ENCODE results near the gene SAA4.

Gene SAA4

GRCh38 chr11:18233912-18234311, 2.7 kb downstream of the SAA4 start:
- H3K4me1 ChIP-seq = no peaks in the 10 kb centered on the region

GRCh38 chr11:18230859-18231258, 5.7 kb downstream of the SAA4 start:
- no peaks in the 10 kb centered on the region for H3K36me3 ChIP-seq (ENCODE audit: control insufficient read depth, insufficient read depth, low read length)
- H3K27ac ChIP-seq = no peak overlapping the region
- TF ChIP-seq CTCF (IDR thresholded peaks at IDR 0.05) = no peak
- no peak overlapping the region for H3K4me2 ChIP-seq (ENCODE audit: low read length)
- H2AFZ ChIP-seq = no peak overlapping the region
- no peaks in the 10 kb centered on the region for H3K9me3 ChIP-seq (ENCODE audit: control insufficient read depth, low read length)
- no peaks in the 10 kb centered on the region for H3K4me1 ChIP-seq
- no peaks in the 10 kb centered on the region for H3K79me2 ChIP-seq
- H3K4me3 ChIP-seq (ENCODE audit: low read depth, low read length) = no peak overlapping the region
- no peaks in the 10 kb centered on the region for H3K27me3 ChIP-seq (ENCODE audit: control insufficient read depth, insufficient read depth, low read length)
- H3K9ac ChIP-seq = no peak overlapping the region

More at GRCh38 chr11:18233912-18234311, 2.7 kb downstream of the SAA4 start:
- no peaks in the 10 kb centered on the region for H3K9me3 ChIP-seq (ENCODE audit: control insufficient read depth, low read length)
- H3K36me3 ChIP-seq (ENCODE audit: control insufficient read depth, insufficient read depth, low read length) = no peaks in the 10 kb centered on the region
- H3K27ac ChIP-seq = no peak overlapping the region
- no peak overlapping the region for H3K9ac ChIP-seq
- no peaks in the 10 kb centered on the region for H3K79me2 ChIP-seq
- no peak overlapping the region for H3K4me2 ChIP-seq (ENCODE audit: low read length)
- TF ChIP-seq CTCF (IDR thresholded peaks at IDR 0.05) = no peak
- no peak overlapping the region for H2AFZ ChIP-seq
- no peaks in the 10 kb centered on the region for H3K27me3 ChIP-seq (ENCODE audit: control insufficient read depth, insufficient read depth, low read length)
- no peak overlapping the region for H3K4me3 ChIP-seq (ENCODE audit: low read depth, low read length)

GRCh38 chr11:18229501-18229900, 7.1 kb downstream of the SAA4 start:
- no peaks in the 10 kb centered on the region for H3K4me1 ChIP-seq
- H2AFZ ChIP-seq = no peak overlapping the region
- TF ChIP-seq CTCF (IDR thresholded peaks at IDR 0.05) = no peak
- H3K36me3 ChIP-seq (ENCODE audit: control insufficient read depth, insufficient read depth, low read length) = no peaks in the 10 kb centered on the region
- H3K9me3 ChIP-seq (ENCODE audit: control insufficient read depth, low read length) = no peaks in the 10 kb centered on the region
- H3K9ac ChIP-seq = no peak overlapping the region
- H3K4me2 ChIP-seq (ENCODE audit: low read length) = no peak overlapping the region
- H3K79me2 ChIP-seq = no peaks in the 10 kb centered on the region
- H3K4me3 ChIP-seq (ENCODE audit: low read depth, low read length) = no peak overlapping the region
- no peak overlapping the region for H3K27ac ChIP-seq
- no peaks in the 10 kb centered on the region for H3K27me3 ChIP-seq (ENCODE audit: control insufficient read depth, insufficient read depth, low read length)

- no peaks in the 10 kb centered on the region for H3K27me3 ChIP-seq (ENCODE audit: control insufficient read depth, insufficient read depth, low read length)
- no peaks in the 10 kb centered on the region for H3K79me2 ChIP-seq
- H3K27ac ChIP-seq = no peak overlapping the region
- H3K36me3 ChIP-seq (ENCODE audit: control insufficient read depth, insufficient read depth, low read length) = no peaks in the 10 kb centered on the region
- no peak overlapping the region for H3K4me3 ChIP-seq (ENCODE audit: low read depth, low read length)
- H3K4me2 ChIP-seq (ENCODE audit: low read length) = no peak overlapping the region
- TF ChIP-seq CTCF (IDR thresholded peaks at IDR 0.05) = no peak
- H2AFZ ChIP-seq = no peak overlapping the region
- no peaks in the 10 kb centered on the region for H3K9me3 ChIP-seq (ENCODE audit: control insufficient read depth, low read length)
- no peaks in the 10 kb centered on the region for H3K4me1 ChIP-seq
- H3K9ac ChIP-seq = no peak overlapping the region
Measured at GRCh38 chr11:18225913-18226312, 10.7 kb downstream of the SAA4 start.

- Histone ChIP-seq H3K27me3 (ENCODE audit: control insufficient read depth, insufficient read depth, low read length) (no peaks in the 10 kb centered on the region), H3K36me3 (ENCODE audit: control insufficient read depth, insufficient read depth, low read length) (no peaks in the 10 kb centered on the region), H3K4me3 (ENCODE audit: low read depth, low read length) (no peak overlapping the region), H2AFZ (no peak overlapping the region), H3K9ac (no peak overlapping the region), H3K4me1 (no peaks in the 10 kb centered on the region), H3K27ac (no peak overlapping the region), H3K79me2 (no peaks in the 10 kb centered on the region), H3K9me3 (ENCODE audit: control insufficient read depth, low read length) (no peaks in the 10 kb centered on the region), H3K4me2 (ENCODE audit: low read length) (no peak overlapping the region)
- no peak for TF ChIP-seq CTCF (IDR thresholded peaks at IDR 0.05)
Measured at GRCh38 chr11:18223591-18224387, 12.8 kb downstream of the SAA4 start.
